Hematopoietic multipotent progenitor cell treated with erythropoietin and hydrocortisone succinate and interleukin-3 and kit ligand, for 17 days (in vitro differentiated cells): ENCODE results near the gene QKI.
A peak's percentile ranks its signal among the peaks of the same experiment; 100 is the strongest.
"Not testable (repeated sequence)": the region's sequence is repeated elsewhere in the genome, so short reads cannot be mapped to it uniquely, and the experiment has no call there.

Experiments
- DNase-seq: peaks from one replicate; pipeline ENCODE4 v3.0.0-alpha.2; 2015; ENCODE audit warnings: low spot score

Gene QKI

DNA sequence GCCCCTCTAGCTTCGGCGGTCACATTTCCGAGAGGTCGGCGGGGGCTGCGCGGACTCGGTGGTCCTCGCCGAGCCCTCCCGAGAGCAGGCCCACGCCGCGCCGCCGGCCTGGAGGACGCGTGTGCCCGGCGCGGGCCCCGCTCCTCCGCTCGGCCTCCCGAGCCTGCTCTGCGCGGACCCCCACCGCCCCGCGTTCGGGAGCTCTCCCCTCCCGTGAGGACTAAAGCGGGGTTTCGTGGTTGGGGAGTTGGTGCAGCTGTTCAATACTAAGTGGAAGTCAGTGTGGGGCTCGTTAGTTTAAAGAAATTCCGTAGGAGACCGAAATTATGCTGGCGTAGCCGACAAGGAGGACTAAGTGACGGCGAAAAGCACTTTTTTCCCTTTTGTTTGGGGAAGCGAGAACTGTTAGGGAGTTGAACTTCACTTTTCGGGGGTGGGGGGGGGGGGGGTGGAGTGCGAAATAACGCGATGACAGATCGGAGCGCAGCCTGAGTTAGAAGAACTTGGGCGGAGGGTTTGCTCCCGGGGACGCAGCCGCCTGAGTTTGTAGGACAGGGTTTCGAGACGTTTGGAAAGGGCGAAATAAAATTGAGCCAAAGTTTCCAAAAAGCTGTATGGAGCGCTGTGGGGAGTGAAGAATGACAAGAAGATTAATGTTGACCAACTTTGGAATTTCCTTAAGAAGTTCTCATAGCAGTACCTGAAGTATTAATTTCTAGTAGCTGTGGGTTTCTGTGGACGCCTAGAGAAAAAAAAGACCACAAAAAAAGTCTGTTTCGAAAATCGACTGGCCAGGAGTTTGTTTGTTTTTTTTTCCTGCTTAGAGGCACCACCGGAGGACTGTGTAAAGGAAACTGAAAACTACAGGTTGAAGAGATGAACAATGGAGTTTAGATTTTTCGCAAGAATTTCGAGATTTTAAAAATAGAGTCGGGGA lies 1.4 kb downstream of the QKI start:
- DNase-seq: peak; percentile 71

DNA sequence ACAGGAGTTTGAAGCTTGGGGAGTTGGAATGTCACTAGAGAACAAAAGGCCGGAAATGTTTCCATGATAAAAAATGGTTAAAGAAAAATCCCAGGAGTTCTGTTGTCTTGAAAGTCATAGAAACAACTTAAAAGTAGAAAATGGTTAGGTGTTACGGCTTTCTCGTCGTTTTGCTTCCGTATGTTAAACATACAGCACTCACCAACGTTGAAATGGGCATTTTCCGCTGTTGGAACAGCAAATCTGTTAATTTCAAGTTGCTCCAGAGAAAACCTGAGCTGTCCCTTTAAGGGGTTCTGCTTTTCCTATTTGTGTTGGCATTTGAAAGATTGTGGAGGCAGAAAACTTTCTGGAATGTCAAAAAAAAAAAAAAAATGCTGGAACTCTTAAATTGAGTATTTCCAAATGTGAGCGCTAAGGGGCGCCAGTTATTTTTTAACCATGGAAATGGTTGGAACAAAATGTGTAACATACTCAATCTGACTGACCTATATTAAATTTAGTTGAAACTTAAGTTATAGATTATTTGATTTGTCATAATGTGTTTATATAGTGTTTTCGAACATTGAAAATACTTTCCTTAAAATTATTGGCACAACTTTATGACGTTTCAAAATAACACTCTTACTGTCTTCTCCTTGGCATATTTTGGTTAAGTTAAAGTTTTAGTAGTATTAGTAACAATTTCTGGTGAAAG lies 2.2 kb downstream of the QKI start:
- DNase-seq: peak; percentile 84

DNA sequence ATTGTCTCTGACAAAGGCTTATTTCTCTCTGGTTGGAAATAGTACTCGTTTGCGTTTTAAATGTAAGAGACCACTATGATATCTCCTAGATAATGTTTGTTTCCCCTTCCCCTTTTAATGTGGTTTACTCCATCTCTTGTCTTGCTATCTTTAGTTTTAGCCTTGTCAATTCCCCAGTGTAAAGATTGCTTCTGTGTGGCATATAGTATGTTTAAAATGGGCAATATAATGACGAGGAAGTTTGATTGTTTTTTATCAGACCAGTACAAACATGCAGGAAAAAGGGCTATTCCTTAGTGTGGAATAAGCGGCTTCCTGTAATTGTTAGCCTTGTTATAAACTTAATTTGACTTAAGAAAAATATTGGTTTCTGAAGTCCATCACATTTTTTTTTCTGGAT lies 3.1 kb downstream of the QKI start:
- peak; percentile 44 for DNase-seq

DNA sequence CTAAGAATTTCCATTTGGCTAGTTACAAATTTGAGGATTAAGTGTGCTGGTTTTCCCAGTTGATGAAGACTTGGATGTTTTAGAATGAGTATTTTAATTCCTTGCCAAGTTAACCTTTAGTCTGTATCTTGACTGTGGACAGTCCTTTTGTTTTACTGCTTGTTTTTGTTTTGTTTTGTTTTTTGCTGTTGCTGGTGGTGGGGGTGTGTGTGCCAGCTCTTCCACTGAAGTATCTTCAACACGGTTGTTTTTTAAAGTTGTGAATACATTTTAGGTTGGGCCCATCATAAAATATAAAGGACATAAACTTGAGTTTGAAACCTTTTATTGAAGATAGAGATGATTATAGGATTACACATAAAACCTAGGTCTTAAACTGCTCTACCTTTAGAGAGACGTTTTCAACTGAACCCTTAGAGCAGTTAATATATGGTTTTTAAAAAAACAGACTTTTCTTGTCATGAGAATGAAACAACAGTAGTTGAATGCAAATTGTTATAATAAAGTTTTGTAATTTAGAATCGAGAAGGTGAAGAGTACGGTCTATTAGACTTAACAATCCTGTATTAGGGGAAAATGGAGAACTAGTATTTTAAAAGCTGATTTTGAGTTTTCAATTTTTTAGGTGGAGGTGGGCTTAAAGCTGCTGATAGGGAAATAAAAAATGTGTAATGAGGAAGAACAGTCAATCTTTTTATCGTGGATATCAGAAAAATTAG lies 4.0 kb downstream of the QKI start:
- peak; percentile 21 for DNase-seq

DNA sequence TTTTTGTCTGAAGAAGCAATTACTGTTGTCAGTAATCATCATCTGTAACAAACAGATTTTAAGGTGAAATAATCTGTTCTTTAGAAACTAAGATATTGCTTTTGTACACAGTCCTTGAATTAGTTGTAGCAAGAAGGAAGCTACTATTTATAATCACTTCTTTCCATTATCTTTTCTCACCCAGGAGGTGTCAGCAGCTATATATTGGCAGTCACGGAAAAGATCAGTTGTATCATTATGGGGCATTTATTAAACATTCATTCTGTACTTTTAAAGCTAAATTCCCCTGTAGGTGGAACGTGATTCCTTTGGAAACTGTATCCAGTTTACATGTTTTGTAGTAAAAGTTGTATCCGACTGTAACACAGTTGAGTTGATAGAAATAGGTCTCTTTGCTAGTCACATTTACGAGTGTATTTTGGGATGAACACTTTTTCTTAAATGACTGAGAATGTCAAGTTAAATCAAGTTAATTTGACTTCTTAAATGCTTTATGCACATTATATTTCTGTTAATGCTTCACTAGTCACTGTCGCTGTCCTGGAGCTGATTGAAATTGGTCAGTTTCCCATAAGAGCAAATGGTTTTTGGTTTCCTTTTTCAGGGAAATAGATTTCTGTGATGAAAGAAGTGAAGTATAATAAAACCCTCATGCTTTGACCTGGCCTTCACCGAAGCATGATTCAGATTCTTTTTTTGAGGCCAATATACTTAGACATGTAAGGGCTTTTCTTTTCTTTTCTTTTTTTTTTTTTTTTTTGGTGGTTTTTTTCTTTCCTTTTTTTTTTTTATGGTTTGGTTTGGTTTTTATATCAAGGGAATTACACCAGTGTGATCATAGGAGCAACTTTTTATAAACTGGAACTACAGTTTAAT lies 5.1 kb downstream of the QKI start:
- DNase-seq: peak; percentile 47

DNA sequence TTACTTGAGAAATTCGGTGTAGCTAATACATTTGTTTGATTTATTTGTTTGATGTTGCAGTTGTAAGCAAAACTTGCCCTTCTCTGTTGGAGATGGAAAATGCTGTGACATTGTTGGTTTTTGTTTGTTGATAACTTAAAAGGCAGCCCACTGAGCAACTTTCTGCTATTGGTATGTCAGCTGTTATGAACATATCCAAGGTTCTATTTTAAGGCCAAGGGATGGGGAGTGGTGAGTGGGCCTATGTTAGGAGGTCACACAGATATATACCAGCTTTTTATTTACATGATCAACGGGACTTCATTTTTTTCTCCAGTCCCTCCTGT lies 5.7 kb downstream of the QKI start:
- no peak for DNase-seq

DNA sequence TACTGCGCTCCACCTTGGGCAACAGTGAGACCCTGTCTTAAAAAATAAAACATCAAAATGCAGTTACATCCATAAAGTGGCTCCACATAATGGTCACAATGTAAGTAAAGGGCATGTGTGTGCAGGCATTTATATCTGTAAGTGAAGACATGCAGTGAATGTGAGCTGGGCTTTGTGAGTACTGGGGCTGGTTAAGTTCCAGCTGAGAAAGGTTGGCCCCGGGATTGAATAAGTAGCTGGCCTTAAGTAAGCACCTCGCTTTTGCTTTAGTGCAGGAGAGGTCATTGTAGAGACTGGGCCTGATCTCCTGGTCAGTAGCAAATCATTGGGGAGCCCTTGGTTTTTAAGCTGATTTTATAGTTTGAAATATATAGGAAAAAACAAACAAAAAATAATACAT lies 8.0 kb downstream of the QKI start:
- DNase-seq: no peak

DNA sequence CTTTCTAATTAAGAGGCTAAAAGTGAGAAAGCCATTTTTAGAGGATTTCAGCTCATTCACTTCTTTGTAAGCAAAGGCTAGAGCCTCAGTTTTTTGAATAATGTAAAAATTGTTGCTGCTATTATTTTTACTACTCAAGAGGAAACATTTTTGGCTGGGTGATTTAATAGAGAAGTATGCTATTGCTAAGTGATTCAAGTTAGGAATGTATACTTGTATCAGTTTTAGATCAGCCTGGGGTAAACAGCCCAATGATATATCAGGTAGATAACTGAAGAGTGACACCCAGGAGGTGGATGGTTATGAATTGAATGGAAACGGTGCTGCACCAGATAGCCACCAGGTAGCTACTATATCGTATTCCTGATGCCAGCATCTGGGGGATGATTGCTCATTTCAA lies 9.2 kb downstream of the QKI start:
- no peak for DNase-seq

DNA sequence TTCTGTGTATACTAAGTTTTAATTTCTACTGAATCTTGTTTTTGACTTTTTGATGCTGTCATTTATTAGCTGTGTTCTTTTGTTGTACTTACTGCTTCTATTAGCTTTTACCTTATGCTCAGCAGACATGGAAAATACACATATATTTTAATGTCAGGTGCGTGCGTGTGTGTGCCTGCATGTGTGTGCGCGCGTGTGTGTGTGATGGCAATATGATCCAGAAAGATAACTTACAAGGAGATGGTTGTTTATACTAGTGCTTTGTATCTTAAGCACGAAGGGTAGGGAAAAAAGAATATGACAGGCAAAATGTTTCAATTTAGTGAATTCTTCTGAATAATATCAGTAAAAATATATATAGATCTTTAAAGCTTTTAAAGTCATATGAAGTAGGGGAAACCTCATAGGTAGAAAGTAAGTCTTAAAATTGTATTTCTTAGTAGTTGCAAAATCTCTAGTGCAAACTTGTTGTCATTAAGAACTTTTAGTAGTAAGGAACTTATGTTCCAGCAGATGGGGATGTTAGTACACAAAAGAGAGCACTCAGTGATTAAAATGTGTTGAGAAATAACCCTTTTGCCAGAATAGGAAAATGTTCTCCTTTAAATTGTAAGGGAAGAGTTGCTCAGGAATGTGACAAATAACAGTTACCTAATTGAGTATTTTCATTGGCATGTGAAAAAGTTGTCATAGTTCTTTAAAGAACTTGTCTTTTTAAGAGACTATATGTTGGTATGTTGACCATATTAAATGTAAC lies 13.2 kb downstream of the QKI start:
- peak; percentile 74 for DNase-seq

DNA sequence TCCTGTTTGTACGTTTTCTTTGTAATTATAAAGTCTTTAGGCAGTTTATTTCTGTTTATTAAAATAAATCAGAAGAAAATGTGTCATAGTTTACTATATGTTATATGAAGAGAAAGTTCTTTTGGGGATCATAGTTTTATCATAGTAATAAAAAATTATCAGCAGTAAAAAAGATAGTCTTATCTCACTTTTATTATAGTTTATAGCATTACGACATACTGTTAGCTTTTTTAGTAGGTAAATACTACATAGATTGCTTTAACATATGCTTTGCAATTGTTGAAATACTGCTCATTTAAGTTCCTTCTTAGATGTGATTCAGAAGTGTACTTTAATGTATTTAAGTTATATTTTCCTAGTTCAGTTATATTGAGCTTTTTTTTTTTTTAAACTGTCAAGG lies 13.9 kb downstream of the QKI start:
- DNase-seq: no peak

DNA sequence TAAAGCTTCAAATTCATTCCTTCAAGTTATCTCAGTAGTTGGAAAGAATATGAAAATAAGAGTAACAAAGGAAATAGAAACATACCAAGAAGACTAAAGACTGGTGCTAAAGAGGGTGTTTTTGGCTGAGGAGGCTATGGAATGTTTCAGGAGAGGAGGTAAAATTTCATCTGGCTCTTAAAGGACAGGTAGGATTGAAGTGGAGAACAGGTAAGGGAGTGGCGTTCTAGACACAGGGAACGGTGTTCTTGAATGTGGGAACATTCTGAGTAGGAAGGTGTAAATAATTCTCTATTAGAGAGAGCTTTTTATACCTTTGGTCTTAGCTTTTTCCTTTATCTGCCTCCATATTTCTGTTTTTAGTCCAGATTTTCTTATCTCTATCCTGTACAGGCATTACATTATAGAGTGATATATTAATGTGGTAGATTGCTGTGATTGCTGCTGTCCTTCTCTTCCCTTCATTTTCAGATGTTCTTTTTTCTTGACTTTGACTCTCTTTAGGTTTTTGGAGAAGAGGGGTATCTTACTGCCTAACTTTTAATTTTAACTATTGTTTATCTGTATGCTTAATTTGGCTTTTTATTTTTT lies 15.4 kb downstream of the QKI start:
- no peak for DNase-seq

DNA sequence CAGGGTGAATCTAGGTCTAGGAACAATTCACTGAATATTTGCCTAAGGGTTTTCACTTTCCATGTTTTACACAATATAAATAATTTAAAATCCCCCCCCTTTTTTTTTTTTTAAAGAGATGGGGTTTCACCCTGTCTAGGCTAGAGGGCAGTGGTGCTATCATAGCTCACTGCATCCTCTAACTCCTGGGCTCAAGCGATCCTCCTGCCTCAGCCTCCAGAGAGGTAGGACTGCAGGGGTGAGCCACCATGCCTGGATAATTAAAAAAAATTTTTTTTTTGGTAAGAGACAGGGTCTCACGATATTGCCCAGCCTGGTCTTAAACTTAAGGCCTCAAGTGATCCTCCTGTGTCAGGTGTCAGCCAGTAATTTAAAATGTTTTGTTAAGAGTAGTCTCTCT lies 17.8 kb downstream of the QKI start:
- no peak for DNase-seq

DNA sequence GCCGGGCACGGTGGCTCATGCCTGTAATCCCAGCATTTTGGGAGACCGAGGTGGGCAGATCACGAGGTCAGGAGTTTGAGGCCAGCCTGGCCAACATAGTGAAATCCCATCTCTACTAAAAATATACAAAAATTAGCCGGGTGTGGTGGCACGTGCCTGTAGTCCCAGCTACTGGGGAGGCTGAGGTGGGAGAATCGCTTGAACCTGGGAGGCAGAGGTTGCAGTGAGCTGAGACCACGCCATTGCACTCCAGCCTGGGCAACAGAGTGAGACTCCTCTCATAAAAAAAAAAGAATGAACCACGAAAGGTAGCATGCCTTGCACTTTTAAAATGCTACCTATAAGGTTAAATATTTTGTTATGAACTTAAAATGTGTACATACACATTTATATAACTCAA lies 19.0 kb downstream of the QKI start:
- DNase-seq: not testable (repeated sequence)

DNA sequence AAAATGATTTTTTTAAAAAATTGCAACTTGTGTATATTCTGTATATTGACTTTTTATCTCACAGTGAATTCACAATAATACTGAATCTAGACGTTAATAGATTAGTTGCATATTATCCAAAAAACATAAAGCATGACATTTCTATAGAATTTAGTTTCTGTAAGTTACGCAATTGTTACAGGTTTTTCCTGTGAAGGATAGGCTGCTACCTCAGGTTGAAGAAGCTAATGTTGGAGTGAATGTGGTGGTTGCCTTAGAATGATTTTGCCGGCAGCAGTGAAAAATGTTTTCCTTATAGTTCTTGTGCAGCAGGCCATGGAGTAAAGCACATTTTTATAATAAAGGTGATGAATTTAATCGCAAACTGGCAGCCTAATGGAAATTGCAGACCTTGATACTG lies 20.5 kb downstream of the QKI start:
- DNase-seq: no peak

DNA sequence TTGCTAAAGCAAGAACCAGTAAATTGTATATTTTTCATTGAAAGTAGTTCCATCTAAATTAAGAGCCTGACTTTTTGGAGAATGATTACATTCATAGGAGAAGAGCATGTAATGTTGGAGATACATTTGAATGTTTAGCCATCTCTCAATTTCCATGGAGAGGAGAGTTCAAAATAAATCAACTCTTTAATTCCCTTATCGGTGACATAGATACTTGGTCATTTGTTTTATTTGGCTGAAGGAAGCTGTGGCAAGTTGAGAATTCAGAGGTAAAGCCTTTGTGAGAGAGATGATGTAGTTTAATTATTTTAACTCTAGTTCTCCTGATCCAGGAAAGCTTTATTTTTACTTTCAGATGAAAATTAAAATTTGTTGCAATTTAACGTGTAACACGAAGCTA lies 22.3 kb downstream of the QKI start:
- DNase-seq: no peak

DNA sequence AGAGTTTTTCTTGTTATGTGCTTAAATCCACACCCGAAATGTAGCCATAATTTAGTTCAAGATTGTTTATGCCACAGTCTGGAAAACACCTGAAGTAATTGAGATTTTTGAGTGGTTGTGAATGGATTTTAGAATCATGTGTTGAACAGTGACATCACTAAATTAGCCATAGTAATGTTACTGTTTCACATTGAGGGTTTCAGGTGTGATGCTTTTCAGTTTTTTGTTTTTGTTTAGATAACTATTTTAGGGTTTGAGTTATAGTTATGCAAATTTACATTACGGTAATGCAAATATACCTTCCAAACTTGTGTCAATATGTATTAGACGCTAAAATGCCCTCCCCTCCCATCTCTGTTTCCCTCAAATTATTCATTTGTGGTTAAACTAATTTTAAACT lies 22.9 kb downstream of the QKI start:
- DNase-seq: no peak

DNA sequence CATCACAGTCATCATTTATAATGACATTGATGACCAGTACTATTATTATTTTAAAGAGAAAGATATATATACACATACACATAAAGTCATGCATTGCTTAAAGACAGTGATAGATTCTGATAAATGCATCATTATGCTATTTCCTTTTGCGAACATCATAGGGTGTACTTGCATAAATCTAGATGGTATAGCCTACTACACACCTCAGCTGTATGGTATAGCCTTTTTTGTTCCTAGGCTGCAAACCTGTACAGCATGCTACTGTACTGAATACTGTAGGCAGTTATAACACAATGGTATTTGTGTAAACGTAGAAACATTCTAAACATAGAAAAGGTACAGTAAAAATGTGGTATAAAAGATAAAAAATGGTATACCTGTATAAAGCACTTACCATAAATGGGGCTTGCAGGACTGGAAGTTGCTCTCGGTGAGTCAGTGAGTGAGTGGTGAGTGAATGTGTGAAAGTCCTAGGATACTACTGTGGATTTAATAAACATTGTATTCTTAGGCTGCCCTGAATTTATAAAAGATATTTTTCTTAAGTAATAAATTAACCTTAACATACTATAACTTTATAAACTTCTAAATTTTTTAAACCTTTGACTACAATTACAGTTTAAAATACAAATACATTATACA lies 23.9 kb downstream of the QKI start:
- DNase-seq: no peak

DNA sequence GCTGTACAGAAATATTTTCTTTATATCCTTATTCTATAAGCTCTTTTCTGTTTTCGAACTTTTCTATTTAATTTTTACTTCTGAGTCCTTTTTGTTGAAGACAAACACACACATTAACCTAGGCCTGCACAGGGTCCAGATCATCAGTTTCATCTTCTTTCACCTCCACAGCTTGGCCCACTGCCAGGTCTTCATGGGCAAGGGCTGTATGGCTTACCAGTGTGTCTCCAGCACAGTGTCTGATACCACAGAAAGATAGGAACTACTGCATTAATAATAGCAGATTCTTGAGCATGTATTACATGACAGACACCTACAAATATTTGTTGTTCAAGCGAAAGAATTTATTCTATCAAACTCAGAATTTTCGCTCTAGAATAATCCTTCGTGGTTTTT lies 24.4 kb downstream of the QKI start:
- DNase-seq: peak; percentile 67

DNA sequence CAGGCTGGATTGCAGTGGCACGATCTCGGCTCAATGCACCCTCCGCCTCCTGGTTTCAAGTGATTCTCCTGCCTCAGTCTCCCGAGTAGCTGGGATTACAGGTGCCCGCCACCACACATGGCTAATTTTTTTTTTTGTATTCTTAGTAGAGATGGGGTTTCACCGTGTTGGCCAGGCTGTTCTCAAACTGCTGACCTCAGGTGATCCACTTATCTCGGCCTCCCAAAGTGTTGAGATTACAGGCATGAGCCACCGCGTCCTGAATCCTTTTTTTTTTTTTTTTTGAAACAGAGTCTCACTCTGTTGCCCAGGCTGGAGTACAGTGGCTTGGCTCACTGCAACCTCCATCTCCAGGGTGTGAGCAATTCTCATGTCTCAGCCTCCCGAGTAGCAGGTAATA lies 24.9 kb downstream of the QKI start:
- not testable (repeated sequence) for DNase-seq

DNA sequence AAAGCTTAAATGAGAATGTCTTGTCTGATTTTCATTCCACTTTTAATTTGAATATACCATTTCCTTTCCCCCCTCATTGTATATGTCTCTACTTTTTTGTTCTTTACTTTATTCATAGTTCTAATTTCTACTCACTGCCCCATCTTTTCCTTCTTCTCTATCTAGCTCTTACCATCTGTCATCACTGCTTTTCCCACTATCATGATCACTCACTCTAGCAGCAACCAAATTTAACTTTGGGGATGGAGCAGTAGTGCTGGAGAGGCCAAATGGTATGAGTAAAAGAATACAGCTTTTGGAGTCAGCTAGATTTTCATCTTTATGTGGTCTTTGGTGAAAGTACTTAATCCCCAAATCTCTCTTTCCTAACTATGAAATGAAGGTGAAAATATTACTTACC lies 25.5 kb downstream of the QKI start:
- no peak for DNase-seq
